Measurements from ENCODE around the gene TWSG1. TPM values are rescaled to one million over a fixed set of nuclear protein-coding genes. Genes with fewer than 3 reads are reported as not detected.

The TWSG1 gene
- total and polyA plus RNA-seq, 2 donors (not counting 3 experiments of a cell fraction or from before 2014, with no cell fraction given), result 52.4 to 57.4 TPM

- Histone ChIP-seq H3K27ac (ENCODE audit: insufficient read depth, low read depth, low read length) (no peak overlapping the region), H4K20me1 (replicated peaks; ENCODE audit: control insufficient read depth, extremely low read depth, insufficient read depth, low read length) (no peaks in the 10 kb centered on the region), H2AFZ (ENCODE audit: low read depth, low read length) (no peak overlapping the region), H3K9me1 (replicated peaks; ENCODE audit: control insufficient read depth, extremely low read depth, insufficient read depth, low read length) (no peaks in the 10 kb centered on the region), H3K79me2 (ENCODE audit: control insufficient read depth, insufficient read depth, low read length) (no peaks in the 10 kb centered on the region), H3K4me1 (ENCODE audit: control insufficient read depth, extremely low read depth, insufficient read depth, low read length) (no peaks in the 10 kb centered on the region), H3K4me3 (replicated peaks in 1 of 3; ENCODE audit: insufficient read depth in 1 of 3, low read depth in 1 of 3, low read length in 3 of 3) (no peak overlapping the region), H3K27me3 (ENCODE audit: control insufficient read depth in 2 of 2, insufficient read depth in 2 of 2, low read length in 2 of 2) (no peaks in the 10 kb centered on the region), H3K4me2 (ENCODE audit: insufficient read depth, low read length) (no peak overlapping the region), H3K36me3 (ENCODE audit: control insufficient read depth in 2 of 2, extremely low read depth in 1 of 2, insufficient read depth in 2 of 2, low read length in 2 of 2) (peaks cover 2% of the 10 kb centered on the region in 2 experiments), H3K9ac (replicated peaks; ENCODE audit: extremely low read depth, insufficient read depth, low read length) (no peak overlapping the region), H3K9me3 (replicated peaks; ENCODE audit: control insufficient read depth, insufficient read depth, low read length) (no peaks in the 10 kb centered on the region)
- FAIRE-seq (no peak), DNase-seq (ENCODE audit: low read depth, low spot score) (no peak)
- ChIA-PET POLR2A (no interaction called here), CTCF (interaction anchor here (1.0 kb wide), 1 partner anchor 128 kb away, joined by 4 read pairs; no protein-coding TSS in a partner anchor)
- intact Hi-C loops (cut with micrococcal nuclease) (no loop called here), dilution Hi-C loops (cut with MboI; ENCODE audit: extremely low pct_ligation_motif_present, low sequenced_read_pairs) (no loop called here)
- no TSS peak for BruUV-seq (replicated peaks)
- TF ChIP-seq MYC (IDR thresholded peaks at IDR 0.05; ENCODE audit: low read depth, low read length) (no peak), GATA2 (IDR thresholded peaks at IDR 0.05; ENCODE audit: insufficient read depth, insufficient read length, low read depth, low read length) (no peak), POLR2A (IDR thresholded peaks at IDR 0.05; ENCODE audit: low read depth, low read length) (no peak), EZH2 (IDR thresholded peaks at IDR 0.05; ENCODE audit: borderline replicate concordance, low read depth, low read length, severe bottlenecking) (no peak), JUN (IDR thresholded peaks at IDR 0.05; ENCODE audit: borderline replicate concordance, insufficient read depth, insufficient read length, low read depth) (no peak), CTCF (IDR thresholded peaks at IDR 0.05; ENCODE audit: extremely low read depth in 1 of 2, insufficient read depth in 1 of 2, low read depth in 1 of 2, low read length in 2 of 2) (no peak), POLR2AphosphoS5 (IDR thresholded peaks at IDR 0.05; ENCODE audit: insufficient read depth, low read depth, low read length) (no peak), FOS (IDR thresholded peaks at IDR 0.05; ENCODE audit: borderline replicate concordance, insufficient read depth, low read length) (no peak)
- TF ChIP-seq, protein P1, sequence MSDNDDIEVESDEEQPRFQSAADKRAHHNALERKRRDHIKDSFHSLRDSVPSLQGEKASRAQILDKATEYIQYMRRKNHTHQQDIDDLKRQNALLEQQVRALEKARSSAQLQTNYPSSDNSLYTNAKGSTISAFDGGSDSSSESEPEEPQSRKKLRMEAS (IDR thresholded peaks at IDR 0.05; ENCODE audit: insufficient read depth, insufficient read length), result no peak
Observed at GRCh38 chr18:9387891-9388290, 53.3 kb downstream of the TWSG1 start.
